Activated T-cell treated with anti-CD3 and anti-CD28 coated beads, Interleukin-2, amount 50 U/mL, for 24 hours (primary cell): ENCODE data around the gene SMTNL2.

ENCODE experiments used
- DNase-seq: peaks from one replicate; pipeline ENCODE4 v3.0.0-alpha.2; 2020
- H3K27ac Mint-ChIP-seq: 2 replicates; pipeline ENCODE4 v1.8.0; 2020; ENCODE audit warnings: mild to moderate bottlenecking, mixed read lengths
- H3K27me3 Mint-ChIP-seq: 2 replicates; pipeline ENCODE4 v1.8.0; 2020; ENCODE audit warnings: mixed read lengths
- H3K36me3 Mint-ChIP-seq: 2 replicates; pipeline ENCODE4 v1.8.0; 2020; ENCODE audit warnings: low read depth, mixed read lengths
- H3K4me1 Mint-ChIP-seq: 2 replicates; pipeline ENCODE4 v1.8.0; 2020; ENCODE audit warnings: low read depth, mixed read lengths
- H3K4me3 Mint-ChIP-seq: 2 replicates; pipeline ENCODE4 v1.8.0; 2020; ENCODE audit warnings: mild to moderate bottlenecking, moderate library complexity, mixed read lengths
- H3K9me3 Mint-ChIP-seq: 2 replicates; pipeline ENCODE4 v1.8.0; 2020; ENCODE audit warnings: mixed read lengths

SMTNL2 gene

GRCh38 chr17:4542003-4542725 is 42.2 kb upstream of the SMTNL2 start:
- no peaks in the 10 kb centered on the region for H3K9me3 Mint-ChIP-seq
- H3K36me3 Mint-ChIP-seq: peaks cover 96% of the 10 kb centered on the region
- H3K4me3 Mint-ChIP-seq: no peak overlapping the region
- H3K27me3 Mint-ChIP-seq: no peaks in the 10 kb centered on the region
- no peaks in the 10 kb centered on the region for H3K4me1 Mint-ChIP-seq
- DNase-seq: no peak
- H3K27ac Mint-ChIP-seq: no peak overlapping the region

DNA sequence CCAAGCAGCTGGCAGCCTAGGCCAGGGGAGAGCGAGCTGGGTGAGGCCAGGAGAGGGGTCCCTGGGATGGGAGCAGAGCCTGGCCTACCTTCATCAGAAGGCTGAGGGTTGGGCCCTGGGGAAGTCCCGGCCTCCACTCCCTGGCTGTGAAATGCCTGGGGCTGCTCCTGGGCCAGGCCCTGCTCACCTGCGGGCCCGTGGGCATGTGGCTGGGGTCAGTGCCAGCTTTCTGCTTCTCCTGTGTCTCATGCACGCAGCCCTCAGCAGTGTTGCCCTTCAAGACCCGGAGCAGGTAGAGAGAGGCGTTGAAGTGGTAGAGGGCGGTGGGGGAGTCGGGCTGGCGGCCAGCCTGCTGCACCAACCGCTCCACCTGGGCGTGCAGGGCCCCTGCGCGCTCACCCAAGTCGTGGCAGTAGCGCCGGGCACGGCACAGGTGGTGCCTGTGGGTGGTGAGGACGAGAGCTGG is 41.6 kb upstream of the SMTNL2 start:
- Mint-ChIP-seq H3K4me1 (no peaks in the 10 kb centered on the region), H3K27me3 (no peaks in the 10 kb centered on the region), H3K36me3 (peaks cover 96% of the 10 kb centered on the region), H3K4me3 (no peak overlapping the region), H3K27ac (no peak overlapping the region), H3K9me3 (no peaks in the 10 kb centered on the region)
- no peak for DNase-seq

GRCh38 chr17:4543557-4544026 is 40.7 kb upstream of the SMTNL2 start:
- Mint-ChIP-seq H3K27ac (peak overlapping the region; percentile 18), H3K27me3 (no peaks in the 10 kb centered on the region), H3K36me3 (peaks cover 96% of the 10 kb centered on the region), H3K4me3 (no peak overlapping the region), H3K4me1 (no peaks in the 10 kb centered on the region), H3K9me3 (no peaks in the 10 kb centered on the region)
- no peak for DNase-seq

GRCh38 chr17:4544135-4544950 is 40.0 kb upstream of the SMTNL2 start:
- no peak for DNase-seq
- H3K36me3 Mint-ChIP-seq: peaks cover 96% of the 10 kb centered on the region
- H3K9me3 Mint-ChIP-seq: no peaks in the 10 kb centered on the region
- H3K4me1 Mint-ChIP-seq: no peaks in the 10 kb centered on the region
- no peaks in the 10 kb centered on the region for H3K27me3 Mint-ChIP-seq
- no peak overlapping the region for H3K4me3 Mint-ChIP-seq
- H3K27ac Mint-ChIP-seq: peak overlapping the region; percentile 18

- no peaks in the 10 kb centered on the region for H3K9me3 Mint-ChIP-seq
- no peak for DNase-seq
- H3K4me1 Mint-ChIP-seq: no peaks in the 10 kb centered on the region
- H3K36me3 Mint-ChIP-seq: peaks cover 96% of the 10 kb centered on the region
- H3K27me3 Mint-ChIP-seq: no peaks in the 10 kb centered on the region
- H3K27ac Mint-ChIP-seq: no peak overlapping the region
- no peak overlapping the region for H3K4me3 Mint-ChIP-seq
These were observed 39.4 kb upstream of the SMTNL2 start for GRCh38 chr17:4544951-4545216.

DNA sequence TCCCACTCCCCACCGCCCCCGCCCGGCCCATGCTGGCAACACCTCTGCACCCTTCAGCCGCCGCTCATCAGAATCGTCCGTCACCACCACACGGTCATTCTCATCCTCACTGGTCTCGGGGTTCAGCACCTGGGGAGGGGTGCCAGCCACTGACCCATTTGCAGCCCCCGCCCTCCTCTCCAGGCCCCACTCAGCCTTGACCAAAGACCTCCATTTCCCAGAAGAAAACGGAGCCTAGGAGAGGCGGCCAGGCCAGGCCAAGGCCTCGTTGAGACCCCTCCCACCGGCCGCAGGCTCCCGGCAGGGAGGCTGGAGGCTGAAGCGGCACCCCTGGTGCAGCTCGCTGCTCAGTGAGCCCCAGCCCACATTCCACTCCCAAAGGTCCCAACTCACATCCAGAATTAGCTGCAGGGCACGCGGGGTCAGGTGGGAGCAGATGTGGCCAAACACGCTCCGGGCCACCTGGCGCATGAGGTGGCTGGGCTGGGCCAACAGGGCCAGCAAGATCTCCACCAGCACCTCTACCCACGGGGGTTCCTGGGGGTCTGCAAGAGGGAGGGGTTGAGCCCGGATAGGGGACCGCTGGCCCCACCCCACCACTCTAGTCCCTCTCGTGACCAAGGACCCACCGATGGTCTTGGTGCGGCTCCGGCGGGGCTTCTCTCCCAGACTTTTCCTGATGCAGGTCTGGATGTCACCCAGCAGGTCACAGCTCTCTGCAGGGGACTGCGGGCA is 38.9 kb upstream of the SMTNL2 start:
- H3K4me1 Mint-ChIP-seq: no peaks in the 10 kb centered on the region
- no peak for DNase-seq
- peaks cover 96% of the 10 kb centered on the region for H3K36me3 Mint-ChIP-seq
- H3K4me3 Mint-ChIP-seq: no peak overlapping the region
- H3K27ac Mint-ChIP-seq: no peak overlapping the region
- no peaks in the 10 kb centered on the region for H3K9me3 Mint-ChIP-seq
- no peaks in the 10 kb centered on the region for H3K27me3 Mint-ChIP-seq

DNA sequence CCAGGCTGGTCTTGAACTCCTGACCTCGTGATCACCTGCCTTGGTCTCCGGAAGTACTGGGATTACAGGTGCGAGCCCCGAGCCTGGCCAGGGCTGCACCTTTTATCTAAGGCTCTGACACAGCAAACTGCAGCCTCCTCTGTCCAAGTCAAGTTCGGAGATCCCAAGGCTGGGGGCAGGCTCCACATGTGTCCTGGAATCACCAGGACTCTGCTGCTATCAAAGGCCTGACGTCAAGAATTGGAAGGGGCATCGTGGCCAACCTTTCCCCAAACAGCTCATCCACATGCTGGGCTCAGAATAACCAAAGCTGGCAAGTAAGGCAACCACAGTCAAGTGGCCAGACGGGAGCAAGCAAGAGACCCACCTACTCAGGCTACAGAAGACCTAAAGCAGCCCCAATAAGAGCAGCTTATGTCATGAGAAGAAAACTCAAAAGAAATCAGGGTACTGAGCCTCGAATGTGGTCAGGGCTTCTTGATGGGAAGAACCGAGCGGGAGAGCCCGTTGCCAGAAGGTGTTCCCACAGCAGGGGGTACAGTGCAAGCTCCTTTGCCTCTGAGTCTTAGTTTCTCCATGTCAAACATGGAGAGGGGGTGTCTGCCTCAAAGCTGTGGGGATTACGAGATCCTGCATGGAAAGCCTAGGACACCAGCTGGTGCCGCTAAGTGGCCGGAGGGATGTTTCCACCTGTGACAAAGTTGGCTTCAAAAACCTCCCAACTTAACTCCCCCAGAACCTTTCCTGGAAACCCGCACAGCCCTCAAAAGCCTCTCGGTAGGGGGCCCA is 37.0 kb upstream of the SMTNL2 start:
- no peaks in the 10 kb centered on the region for H3K9me3 Mint-ChIP-seq
- H3K4me3 Mint-ChIP-seq: no peak overlapping the region
- no peak overlapping the region for H3K27ac Mint-ChIP-seq
- H3K27me3 Mint-ChIP-seq: no peaks in the 10 kb centered on the region
- H3K36me3 Mint-ChIP-seq: peaks cover 96% of the 10 kb centered on the region
- H3K4me1 Mint-ChIP-seq: peaks cover 4% of the 10 kb centered on the region
- no peak for DNase-seq

DNA sequence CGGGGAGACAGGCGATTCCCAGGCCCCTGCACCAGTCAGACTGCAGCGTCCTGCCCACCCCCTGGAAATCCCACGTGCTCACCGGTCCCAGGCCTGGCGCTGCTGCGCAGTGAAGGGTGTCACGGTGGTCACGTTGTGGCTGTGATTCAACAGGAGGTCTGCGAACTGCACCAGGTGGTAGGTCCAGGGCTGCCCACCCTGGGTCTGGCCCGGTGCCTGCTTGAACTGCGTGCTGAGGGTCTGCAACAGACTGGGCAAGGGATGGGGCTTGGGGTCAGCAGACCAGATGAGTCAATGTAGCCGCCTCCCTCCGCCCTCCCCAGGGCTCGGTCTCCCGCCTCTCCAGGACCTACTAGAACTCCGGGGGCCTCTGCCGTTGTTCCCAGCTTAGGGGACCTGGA is 36.3 kb upstream of the SMTNL2 start:
- Mint-ChIP-seq H3K27ac (no peak overlapping the region), H3K9me3 (no peaks in the 10 kb centered on the region), H3K4me1 (peaks cover 4% of the 10 kb centered on the region), H3K4me3 (no peak overlapping the region), H3K36me3 (peaks cover 96% of the 10 kb centered on the region), H3K27me3 (no peaks in the 10 kb centered on the region)
- DNase-seq: no peak

- Mint-ChIP-seq H3K36me3 (peaks cover 96% of the 10 kb centered on the region), H3K27ac (no peak overlapping the region), H3K27me3 (no peaks in the 10 kb centered on the region), H3K9me3 (no peaks in the 10 kb centered on the region), H3K4me3 (no peak overlapping the region), H3K4me1 (peaks cover 9% of the 10 kb centered on the region)
- no peak for DNase-seq
These were observed 35.4 kb upstream of the SMTNL2 start for GRCh38 chr17:4548721-4549531.

DNA sequence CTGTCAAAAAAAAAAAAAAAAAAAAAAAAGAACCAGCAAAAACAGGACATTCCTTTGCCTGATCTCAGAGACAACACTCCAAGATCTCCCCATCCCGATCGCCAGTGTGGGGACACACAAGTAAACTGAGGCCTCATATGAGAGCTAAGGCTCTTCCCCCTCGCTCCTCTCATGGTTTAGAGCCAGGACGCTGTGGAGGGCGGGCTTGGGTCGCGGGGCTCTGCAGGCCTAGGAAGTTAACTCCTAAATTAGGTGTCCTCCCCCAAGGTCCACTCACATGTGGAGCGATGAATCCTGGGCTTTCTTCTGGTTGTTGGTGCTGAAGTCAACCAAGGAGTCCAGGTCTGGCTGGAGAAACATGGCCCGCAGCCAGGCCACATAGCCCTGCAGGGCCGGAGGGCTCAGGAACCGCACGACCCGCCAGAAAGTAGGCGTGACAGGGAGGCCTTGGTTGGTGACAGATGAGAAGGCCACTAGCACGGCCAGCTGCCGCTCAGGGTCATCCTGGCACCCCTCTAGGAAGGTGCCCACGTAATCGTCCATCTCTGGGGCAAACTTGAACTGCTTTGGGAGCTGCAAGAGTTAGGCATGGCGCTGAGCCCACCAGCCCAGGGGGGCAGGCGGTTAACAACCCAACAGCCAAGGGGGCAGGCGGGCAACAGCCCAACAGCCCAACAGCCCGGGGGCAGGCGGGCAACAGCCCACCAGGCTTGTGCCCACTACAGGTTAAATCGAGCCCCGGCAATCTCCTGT is 34.4 kb upstream of the SMTNL2 start:
- no peaks in the 10 kb centered on the region for H3K27me3 Mint-ChIP-seq
- no peak overlapping the region for H3K27ac Mint-ChIP-seq
- no peaks in the 10 kb centered on the region for H3K9me3 Mint-ChIP-seq
- peaks cover 100% of the 10 kb centered on the region for H3K36me3 Mint-ChIP-seq
- H3K4me3 Mint-ChIP-seq: no peak overlapping the region
- peaks cover 16% of the 10 kb centered on the region for H3K4me1 Mint-ChIP-seq
- DNase-seq: no peak

DNA sequence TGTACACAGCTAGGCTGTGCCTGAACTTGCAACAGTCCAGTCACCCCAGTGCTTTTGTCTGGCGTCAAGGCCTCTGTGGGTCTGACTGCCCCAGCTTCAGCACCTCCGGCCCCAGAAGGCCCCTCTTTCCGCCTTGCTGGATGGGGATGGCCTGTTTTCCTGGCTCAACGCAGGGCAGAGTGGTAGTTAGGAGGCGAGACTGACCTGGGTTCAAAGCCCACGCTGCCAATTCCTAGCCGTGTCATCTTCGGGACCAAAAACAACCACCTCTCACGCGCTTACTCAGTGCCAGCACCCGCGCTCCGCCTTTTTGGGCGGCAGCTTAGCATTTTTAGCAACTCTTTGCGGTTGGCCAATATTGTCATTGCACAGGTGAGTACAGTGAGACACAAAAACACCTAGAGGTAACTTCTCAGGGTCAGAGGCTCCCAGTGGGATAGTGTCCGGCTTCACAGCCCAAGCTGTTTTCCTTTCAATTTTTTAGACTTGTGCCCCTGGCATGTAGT is 33.7 kb upstream of the SMTNL2 start:
- no peak for DNase-seq
- Mint-ChIP-seq H3K4me1 (peaks cover 16% of the 10 kb centered on the region), H3K9me3 (no peaks in the 10 kb centered on the region), H3K27me3 (no peaks in the 10 kb centered on the region), H3K4me3 (no peak overlapping the region), H3K36me3 (peaks cover 97% of the 10 kb centered on the region), H3K27ac (no peak overlapping the region)

- Mint-ChIP-seq H3K27ac (no peak overlapping the region), H3K4me3 (no peak overlapping the region), H3K4me1 (peaks cover 22% of the 10 kb centered on the region), H3K9me3 (no peaks in the 10 kb centered on the region), H3K27me3 (no peaks in the 10 kb centered on the region), H3K36me3 (peaks cover 91% of the 10 kb centered on the region)
- DNase-seq: no peak
These were observed 33.2 kb upstream of the SMTNL2 start for GRCh38 chr17:4551141-4551540.
